Heart left ventricle (tissue), 13 donors: ENCODE data around the gene TMEM147.

Experiments
- POLR2A ChIP-seq, 2 donors: fragments of 450-650 bp; IDR thresholded peaks; one replicate each; pipeline ENCODE4 v1.6.1; 2017; ENCODE audit warnings: antibody characterized with exemption in 2 of 2, mild to moderate bottlenecking in 2 of 2, moderate library complexity in 2 of 2
- TF ChIP-seq, protein P1 (sequence below), 12 donors: fragments of 200-600 bp; sonication (generic) in 4 of 12; IDR thresholded peaks; one replicate each; pipeline versions ENCODE4 v1.5.0 to v1.8.0; 2018 to 2022; ENCODE audit warnings: antibody characterized with exemption in 12 of 12, mild to moderate bottlenecking in 5 of 12
- donor health status: ischemic (EF 13 %, LVEDD 7.1; RV severe dilation, severe dysfunction).
- donor health status: DM: no; HTN: yes; CAD: no.
- donor health status: DM: no; HTN: no; CAD: no.
- donor health status: ischemic (EF 25% LVEDD 6.9; RV normal size, moderate dysfunction).
- donor health status: ischemic (EF 25% LVEDD 5.7; RV mildly dilated, moderate dysfunction).
- donor health status: ischemic (EF 35%, LVEDD 5.7; RV mildly dilated, moderate dysfunction).
- donor health status: nonischemic (EF 11% LVEDD 7.7; RV severe dilation, severe dysfunction).
- donor health status: DM: yes; HTN: yes; CAD: no.
- donor health status: PGD.
- donor health status: ischemic (EF 29% LVEDD 5.4; RV normal size, mild dysfunction).
- donor health status: nonischemic (EF 23%, LVEDD 6.1; RV moderate dilation, normal function).

DNA sequence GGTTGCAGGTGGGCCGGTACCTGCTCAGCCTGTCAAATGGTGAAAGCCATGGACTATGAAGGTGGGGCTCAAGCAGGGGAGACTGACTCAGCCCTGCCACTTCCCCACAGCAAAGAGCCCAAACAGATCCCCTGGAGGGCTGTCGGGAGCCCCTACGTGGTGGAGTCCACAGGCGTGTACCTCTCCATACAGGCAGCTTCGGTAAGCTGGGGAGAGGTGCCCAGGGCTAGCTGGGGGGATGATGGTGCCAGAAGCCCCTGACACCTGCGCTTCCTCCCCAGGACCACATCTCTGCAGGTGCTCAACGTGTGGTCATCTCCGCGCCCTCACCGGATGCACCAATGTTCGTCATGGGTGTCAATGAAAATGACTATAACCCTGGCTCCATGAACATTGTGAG, 3.2 kb upstream of the TMEM147 start:
- TF ChIP-seq, protein P1, sequence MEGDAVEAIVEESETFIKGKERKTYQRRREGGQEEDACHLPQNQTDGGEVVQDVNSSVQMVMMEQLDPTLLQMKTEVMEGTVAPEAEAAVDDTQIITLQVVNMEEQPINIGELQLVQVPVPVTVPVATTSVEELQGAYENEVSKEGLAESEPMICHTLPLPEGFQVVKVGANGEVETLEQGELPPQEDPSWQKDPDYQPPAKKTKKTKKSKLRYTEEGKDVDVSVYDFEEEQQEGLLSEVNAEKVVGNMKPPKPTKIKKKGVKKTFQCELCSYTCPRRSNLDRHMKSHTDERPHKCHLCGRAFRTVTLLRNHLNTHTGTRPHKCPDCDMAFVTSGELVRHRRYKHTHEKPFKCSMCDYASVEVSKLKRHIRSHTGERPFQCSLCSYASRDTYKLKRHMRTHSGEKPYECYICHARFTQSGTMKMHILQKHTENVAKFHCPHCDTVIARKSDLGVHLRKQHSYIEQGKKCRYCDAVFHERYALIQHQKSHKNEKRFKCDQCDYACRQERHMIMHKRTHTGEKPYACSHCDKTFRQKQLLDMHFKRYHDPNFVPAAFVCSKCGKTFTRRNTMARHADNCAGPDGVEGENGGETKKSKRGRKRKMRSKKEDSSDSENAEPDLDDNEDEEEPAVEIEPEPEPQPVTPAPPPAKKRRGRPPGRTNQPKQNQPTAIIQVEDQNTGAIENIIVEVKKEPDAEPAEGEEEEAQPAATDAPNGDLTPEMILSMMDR (IDR thresholded peaks at IDR 0.05) = no peak
- no peak for TF ChIP-seq POLR2A (IDR thresholded peaks at IDR 0.05)
